Immature natural killer cell (primary cell): ENCODE data around the gene ZNF48. TPM values are rescaled to one million over a fixed set of nuclear protein-coding genes. Genes with fewer than 3 reads are reported as not detected.

Experiments used
- polyA plus RNA-seq, 3 donors: library from polyadenylated mRNA; unstranded; fragments of 300-500 nt; fragmentation: Illumina TruSeq; gene quantifications; one replicate each; pipeline ENCODE4 v1.2.3, GENCODE V29; 2021

The ZNF48 gene
- polyA plus RNA-seq, 3 donors from 2014 or later = 4.2 to 9.3 (median 5.7) TPM

Other genes starting within 250 kb of the ZNF48 start
- gene CORO1A, start 211.8 kb upstream of the ZNF48 start, polyA plus RNA-seq = 1,000 to 10,000 TPM; 1,282 to 1,713 (median 1,680) TPM
- 100 to 1,000 TPM; 141 to 239 (median 203) TPM for gene BOLA2B, start 201.8 kb upstream of the ZNF48 start, polyA plus RNA-seq
- 100 to 1,000 TPM in 1 of 3 donors, 10 to 100 TPM in 2; 91.2 to 113 (median 99.6) TPM for gene SLX1A, start 201.5 kb upstream of the ZNF48 start, polyA plus RNA-seq
- gene SULT1A3, start 196.2 kb upstream of the ZNF48 start, polyA plus RNA-seq = 1 to 10 TPM; 1.4 to 3.1 (median 2.7) TPM
- gene NPIPB13, start 146.9 kb upstream of the ZNF48 start, polyA plus RNA-seq = under 1 TPM in 1 of 3 donors, not detected in 2; 0.43 TPM
- 10 to 100 TPM; 39.9 to 54.3 (median 42.9) TPM for gene CD2BP2, start 40.1 kb upstream of the ZNF48 start, polyA plus RNA-seq
- gene TBC1D10B, start 24.9 kb upstream of the ZNF48 start, polyA plus RNA-seq = 10 to 100 TPM in 2 of 3 donors, 1 to 10 TPM in 1; 9.5 to 18.5 (median 10.1) TPM
- gene MYL11, start 20.6 kb upstream of the ZNF48 start, polyA plus RNA-seq = 10 to 100 TPM; 10.9 to 22.2 (median 18.7) TPM
- gene SEPTIN1, start 12.9 kb upstream of the ZNF48 start, polyA plus RNA-seq = 100 to 1,000 TPM; 155 to 213 (median 161) TPM
- gene ZNF771, start 12.2 kb downstream of the ZNF48 start, polyA plus RNA-seq = 1 to 10 TPM in 2 of 3 donors, not detected in 1; 2.8 to 3.2 TPM
- 100 to 1,000 TPM in 1 of 3 donors, 10 to 100 TPM in 2; 64.5 to 101 (median 73.3) TPM for gene DCTPP1, start 34.6 kb downstream of the ZNF48 start, polyA plus RNA-seq
- 10 to 100 TPM; 63.6 to 92.2 (median 80.3) TPM for gene SEPHS2, start 50.5 kb downstream of the ZNF48 start, polyA plus RNA-seq
- 100 to 1,000 TPM; 218 to 488 (median 238) TPM for gene ITGAL, start 77.3 kb downstream of the ZNF48 start, polyA plus RNA-seq
- gene ZNF768, start 131.1 kb downstream of the ZNF48 start, polyA plus RNA-seq = 1 to 10 TPM in 2 of 3 donors, under 1 TPM in 1; 0.15 to 1.7 (median 1.3) TPM
- gene ZNF747, start 139.4 kb downstream of the ZNF48 start, polyA plus RNA-seq = 10 to 100 TPM in 1 of 3 donors, 1 to 10 TPM in 2; 7.4 to 10.2 (median 8.3) TPM
- 1 to 10 TPM; 1.3 to 6.3 (median 2.3) TPM for gene ZNF764, start 163.0 kb downstream of the ZNF48 start, polyA plus RNA-seq
- 10 to 100 TPM; 31.9 to 39.0 (median 33.6) TPM for gene ZNF688, start 176.3 kb downstream of the ZNF48 start, polyA plus RNA-seq
- gene ZNF785, start 190.3 kb downstream of the ZNF48 start, polyA plus RNA-seq = 1 to 10 TPM; 1.2 to 3.3 (median 1.9) TPM
- gene ZNF689, start 215.0 kb downstream of the ZNF48 start, polyA plus RNA-seq = 10 to 100 TPM in 1 of 3 donors, 1 to 10 TPM in 2; 7.5 to 14.7 (median 8.4) TPM